GM12864 (cell line): ENCODE data around the gene STAP2.

Source experiments
- DNase-seq: peaks from one replicate; pipeline ENCODE4 v3.0.0-alpha.2; 2011; ENCODE audit warnings: low read depth
- H3K4me3 ChIP-seq: 2 replicates; pipeline ENCODE4 v1.5.1; 2011; ENCODE audit warnings: mild to moderate bottlenecking, low read depth, low read length, control low read depth
- TF ChIP-seq, protein P1 (sequence below): IDR thresholded peaks from 2 replicates; pipeline ENCODE4 v1.5.1; 2011; ENCODE audit warnings: low read depth, mild to moderate bottlenecking, moderate library complexity, low read length, control low read depth, inconsistent platforms; ENCODE audit errors: missing control alignments

Gene STAP2, protein sequence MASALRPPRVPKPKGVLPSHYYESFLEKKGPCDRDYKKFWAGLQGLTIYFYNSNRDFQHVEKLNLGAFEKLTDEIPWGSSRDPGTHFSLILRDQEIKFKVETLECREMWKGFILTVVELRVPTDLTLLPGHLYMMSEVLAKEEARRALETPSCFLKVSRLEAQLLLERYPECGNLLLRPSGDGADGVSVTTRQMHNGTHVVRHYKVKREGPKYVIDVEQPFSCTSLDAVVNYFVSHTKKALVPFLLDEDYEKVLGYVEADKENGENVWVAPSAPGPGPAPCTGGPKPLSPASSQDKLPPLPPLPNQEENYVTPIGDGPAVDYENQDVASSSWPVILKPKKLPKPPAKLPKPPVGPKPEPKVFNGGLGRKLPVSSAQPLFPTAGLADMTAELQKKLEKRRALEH

DNA sequence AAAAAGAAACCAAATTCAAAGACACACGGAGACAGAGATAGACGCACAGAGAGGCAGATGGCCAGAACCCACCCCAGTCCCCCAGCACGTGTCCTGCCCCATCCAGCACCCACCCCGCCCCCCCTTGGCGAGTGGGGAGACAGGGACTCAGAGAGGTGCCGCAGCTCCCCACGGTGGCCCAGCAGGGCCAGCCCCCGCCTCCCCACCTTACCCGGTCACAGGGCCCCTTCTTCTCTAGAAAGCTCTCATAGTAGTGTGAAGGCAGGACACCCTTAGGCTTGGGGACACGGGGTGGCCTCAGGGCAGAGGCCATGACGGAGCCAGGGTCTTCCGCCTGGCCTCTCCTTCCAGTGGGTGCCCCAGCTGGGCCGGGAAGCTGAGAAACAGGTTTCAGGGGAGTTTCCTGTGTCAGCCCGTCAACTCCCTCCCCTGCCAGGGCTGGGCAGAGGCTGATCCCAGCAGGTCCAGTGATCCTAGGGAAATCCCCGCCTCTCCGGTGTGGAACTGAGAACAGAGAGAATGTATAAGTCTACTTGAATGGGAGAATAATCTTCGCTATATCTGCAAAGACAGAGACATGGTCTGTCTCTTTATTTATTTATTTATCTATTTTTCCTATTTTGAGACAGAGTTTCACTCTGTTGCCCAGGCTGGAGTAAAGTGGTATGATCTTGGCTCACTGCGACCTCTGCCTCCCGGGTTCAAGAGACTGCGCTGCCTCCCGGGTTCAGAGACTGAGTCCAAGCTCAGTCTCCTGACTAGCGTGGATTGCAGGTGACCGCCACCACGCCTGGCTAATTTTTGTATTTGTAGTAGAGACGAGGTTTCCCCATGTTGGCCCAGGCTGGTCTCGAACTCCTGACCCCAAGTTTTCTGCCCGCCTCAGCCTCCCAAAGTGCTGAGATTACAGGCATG, at the start of gene STAP2:
TSS of gene STAP2 (minus strand) at position 387 of the 915 bp plus-strand sequence. CDS start at position 313, 74 bp downstream.
- TF ChIP-seq, protein P1, sequence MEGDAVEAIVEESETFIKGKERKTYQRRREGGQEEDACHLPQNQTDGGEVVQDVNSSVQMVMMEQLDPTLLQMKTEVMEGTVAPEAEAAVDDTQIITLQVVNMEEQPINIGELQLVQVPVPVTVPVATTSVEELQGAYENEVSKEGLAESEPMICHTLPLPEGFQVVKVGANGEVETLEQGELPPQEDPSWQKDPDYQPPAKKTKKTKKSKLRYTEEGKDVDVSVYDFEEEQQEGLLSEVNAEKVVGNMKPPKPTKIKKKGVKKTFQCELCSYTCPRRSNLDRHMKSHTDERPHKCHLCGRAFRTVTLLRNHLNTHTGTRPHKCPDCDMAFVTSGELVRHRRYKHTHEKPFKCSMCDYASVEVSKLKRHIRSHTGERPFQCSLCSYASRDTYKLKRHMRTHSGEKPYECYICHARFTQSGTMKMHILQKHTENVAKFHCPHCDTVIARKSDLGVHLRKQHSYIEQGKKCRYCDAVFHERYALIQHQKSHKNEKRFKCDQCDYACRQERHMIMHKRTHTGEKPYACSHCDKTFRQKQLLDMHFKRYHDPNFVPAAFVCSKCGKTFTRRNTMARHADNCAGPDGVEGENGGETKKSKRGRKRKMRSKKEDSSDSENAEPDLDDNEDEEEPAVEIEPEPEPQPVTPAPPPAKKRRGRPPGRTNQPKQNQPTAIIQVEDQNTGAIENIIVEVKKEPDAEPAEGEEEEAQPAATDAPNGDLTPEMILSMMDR: no peak
- no peak for DNase-seq
- H3K4me3 ChIP-seq: peak within 1 kb of the TSS; percentile 49

DNA sequence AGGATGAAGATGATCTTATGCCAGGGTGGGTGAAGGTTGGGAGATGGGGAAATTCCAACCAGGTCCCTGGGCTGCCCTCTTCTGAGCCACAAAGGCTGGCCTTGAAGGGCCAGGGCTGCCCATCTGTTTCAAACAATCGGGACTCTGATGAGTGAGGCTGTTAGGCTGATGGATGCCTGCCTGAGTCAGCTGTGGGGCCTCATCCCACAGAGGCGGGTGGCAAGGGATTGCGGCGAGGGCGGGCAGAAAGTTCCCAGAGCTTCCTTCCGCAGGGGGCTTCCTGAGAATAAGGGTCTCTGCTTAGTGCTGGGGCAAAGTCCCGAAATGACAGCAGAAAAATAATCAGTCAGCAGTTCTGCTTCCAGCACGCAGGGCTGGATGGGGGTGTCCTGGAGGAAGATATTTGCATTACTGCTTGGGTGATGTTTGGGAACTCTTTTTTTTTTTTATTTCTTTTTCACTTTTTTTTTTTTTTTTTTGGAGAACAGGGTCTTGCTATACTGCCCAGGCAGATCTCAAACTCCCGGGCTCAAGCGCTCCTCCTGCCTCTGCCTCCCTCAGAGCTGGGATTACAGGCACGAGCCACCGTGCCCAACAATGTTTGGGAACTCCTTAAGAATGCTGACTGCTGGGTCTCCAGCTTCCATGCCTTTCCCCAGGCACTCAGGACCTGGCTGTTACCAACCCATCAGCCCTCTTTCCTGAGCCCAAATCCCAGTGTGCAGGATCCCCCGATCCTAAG, 47.6 kb upstream of the STAP2 start:
- H3K4me3 ChIP-seq: no peak overlapping the region
- no peak for DNase-seq
- TF ChIP-seq, protein P1: no peak

DNA sequence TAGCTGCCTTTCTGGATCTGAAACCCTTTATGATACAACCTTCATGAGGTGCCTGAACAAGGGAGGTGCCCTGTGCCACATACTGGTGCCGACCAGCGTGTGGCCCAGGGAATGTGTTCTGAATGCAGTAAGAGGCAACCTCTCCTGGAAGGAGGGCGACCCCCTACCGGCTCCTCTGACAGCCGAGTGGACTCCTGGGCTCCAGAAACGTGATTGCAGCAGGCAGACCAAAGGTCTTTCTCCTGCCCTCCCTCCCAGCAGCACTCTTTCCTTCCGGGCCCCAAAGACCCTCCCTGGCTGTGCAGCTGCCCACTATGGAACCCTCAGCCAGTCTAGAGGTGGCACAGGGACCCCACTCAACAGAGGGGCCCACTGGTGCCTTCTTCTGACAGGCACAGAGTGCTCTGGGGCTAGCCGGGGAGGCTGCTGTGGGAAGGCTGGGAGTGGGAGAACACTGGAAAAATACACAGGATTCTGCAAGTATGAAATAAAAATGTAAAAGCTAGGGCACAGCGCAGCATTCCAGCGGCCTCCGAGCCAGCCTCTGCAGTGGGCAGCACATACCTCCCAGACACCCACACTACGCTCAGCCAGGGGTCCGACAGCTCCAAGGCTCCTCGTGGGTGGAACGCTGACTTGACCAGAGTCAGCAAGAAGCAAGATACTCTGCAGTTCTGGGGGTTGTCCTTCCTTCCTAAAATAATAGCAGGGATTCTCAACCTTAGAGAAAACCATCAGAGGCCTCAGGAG, 46.8 kb upstream of the STAP2 start:
- no peak overlapping the region for H3K4me3 ChIP-seq
- TF ChIP-seq, protein P1: no peak
- no peak for DNase-seq

DNA sequence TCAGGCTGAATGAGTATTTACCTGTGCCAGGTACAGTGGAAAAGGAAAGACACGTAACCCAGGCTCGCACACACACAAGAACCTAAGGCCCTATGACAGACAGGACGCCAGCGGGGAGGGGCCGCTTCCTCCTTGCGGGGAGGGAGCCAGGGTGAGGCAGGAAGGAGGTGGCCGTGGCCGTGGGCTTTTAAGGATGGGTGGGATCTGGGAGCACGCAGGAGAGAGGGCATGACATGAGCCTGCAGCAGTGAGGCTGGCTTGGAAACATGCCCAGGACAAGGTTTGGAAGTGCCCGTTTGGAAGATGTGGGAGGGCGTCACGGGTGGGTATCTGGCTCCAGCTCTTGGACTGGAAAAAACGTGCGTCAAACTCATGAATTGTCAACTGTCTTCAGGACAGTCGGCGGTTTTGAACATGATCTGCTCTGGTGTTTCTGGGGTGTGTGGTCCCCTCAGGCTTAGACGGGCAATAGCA, 41.7 kb upstream of the STAP2 start:
- H3K4me3 ChIP-seq: peak overlapping the region; percentile 30
- no peak for DNase-seq
- TF ChIP-seq, protein P1: no peak

DNA sequence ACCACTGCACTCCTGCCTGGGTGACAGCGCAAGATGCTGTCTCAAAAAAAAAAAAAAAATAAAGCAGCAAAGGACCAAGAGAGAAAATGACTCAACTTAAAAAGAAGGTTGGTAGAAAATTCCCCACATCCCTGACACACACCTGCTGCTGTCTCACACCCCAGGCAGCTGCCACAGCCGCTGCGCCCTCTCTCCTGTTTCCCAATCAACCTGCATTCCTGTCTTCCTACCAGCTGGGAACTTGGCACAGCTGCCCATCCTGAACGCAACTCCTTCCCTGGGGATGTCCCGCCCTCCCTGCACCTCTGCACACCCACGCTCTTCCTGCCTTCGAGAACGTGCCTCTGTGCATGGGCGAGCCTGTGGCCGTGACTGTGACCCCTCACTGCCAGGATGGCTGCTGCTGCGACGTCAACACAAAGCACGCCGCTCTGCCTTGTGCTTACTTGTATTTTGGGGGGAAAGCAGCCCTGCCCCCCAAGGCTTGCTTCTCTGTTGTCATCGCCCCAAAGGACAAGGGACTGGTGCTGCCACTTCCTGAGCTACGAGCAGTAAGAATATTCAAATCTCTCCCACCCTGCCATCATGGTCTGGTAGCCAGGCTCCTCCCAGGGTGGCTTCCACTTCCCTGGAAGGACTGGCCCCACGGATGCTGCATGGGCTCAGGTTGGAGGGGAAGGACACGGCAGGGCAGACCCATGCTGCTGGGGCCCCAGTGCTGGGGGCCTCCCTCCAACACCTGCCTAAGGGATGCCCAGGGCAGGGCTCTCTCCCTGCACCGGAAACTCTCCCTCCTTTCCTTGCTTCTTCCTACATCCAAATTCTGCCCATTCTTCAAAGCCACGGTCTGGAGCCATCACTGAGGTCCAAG, 41.0 kb upstream of the STAP2 start:
- DNase-seq: no peak
- peak overlapping the region; percentile 30 for H3K4me3 ChIP-seq
- TF ChIP-seq, protein P1: no peak
